HG02571 (cell line): Measurements from ENCODE around the gene CYFIP2.

ENCODE experiments used
- ATAC-seq: cut with Tn5 transposase; IDR thresholded peaks from one replicate; pipeline ENCODE4 v1.9.1; 2021; ENCODE audit warnings: mild to moderate bottlenecking, moderate library complexity; ENCODE audit not compliant: unreplicated experiment

Gene CYFIP2

DNA sequence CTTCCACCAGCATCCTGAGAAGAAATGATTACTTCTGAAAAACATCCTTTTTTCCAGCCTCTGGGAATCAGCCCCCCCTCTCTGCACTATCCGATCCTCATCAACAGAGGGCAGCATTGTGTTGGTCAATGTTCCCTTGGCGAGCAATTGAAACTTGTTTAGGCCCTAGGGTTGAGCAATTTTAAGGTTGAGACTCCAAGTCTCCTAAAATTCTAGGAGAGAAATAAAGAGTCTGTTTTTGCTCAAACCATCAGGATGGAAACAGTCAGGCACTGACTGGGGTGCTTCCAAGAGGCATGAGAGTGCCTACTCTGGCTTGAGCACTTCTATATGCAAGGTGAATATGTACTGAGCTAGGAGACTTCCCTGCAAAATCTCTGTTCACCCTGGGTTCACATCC is 12.4 kb upstream of the CYFIP2 start:
- ATAC-seq: peak; percentile 49

DNA sequence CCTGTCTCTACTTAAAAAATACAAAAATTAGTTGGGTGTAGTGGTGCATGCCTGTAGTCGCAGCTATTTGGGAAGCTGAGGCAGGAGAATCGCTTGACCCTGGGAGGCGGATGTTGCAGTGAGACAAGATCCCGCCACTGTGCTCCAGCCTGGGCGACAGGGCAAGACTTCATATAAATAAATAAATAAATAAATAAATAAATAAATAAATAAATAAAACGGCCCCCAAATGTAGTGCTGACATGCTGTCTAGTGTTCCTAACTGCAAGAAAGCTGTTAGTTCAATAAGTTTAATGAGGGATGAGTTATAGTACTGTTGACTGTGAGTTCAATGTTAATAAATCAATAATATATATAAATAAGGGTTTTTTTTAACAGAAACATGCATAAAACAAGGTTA is 7.5 kb upstream of the CYFIP2 start:
- ATAC-seq: no peak

DNA sequence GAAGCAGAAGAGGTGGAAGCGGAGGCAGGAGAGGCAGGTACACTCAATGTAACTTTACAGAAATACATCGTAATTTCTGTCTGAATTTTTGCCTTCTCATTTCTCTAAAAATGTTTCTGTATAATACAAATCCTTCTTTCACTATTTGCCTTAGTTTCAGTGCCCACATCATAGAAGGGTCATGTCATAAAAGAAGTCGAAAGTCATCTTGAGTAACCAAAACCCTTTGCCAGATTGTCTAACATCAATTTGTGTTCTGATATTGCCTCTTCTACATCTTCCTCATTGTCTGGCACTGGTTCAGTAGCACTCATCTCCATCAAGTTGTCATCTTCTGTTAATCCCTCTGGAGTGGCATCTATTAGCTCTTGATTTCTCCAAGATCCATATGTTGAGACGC is 6.2 kb upstream of the CYFIP2 start:
- no peak for ATAC-seq

DNA sequence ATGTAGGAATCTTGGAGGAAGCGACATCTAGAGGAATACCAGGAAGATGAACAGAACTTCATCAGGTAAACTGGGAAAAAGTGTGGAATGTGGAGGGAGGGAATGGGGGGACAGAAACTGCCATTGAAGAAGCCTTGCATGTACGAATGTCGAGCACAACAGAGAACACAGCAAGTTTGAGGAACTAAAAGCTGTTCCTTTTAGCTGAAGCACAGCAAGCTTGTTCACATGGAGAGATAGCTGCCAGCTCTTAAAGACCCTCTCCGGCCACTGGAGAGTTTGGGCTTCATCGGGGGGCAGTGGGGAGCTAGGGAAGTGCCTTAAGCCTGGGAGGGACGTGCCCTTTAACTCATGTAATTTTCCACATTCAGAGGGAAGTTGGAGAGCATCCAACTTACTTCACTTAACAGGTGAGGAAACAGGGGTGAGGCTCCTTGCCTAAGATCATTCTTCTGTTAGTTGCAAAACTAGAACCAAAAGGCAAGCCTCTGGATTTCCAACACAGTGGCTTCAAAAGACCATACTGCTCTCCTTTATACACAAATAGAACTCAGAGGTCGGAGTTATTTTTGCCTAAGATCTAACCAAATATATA is 2.3 kb upstream of the CYFIP2 start:
- ATAC-seq: no peak

DNA sequence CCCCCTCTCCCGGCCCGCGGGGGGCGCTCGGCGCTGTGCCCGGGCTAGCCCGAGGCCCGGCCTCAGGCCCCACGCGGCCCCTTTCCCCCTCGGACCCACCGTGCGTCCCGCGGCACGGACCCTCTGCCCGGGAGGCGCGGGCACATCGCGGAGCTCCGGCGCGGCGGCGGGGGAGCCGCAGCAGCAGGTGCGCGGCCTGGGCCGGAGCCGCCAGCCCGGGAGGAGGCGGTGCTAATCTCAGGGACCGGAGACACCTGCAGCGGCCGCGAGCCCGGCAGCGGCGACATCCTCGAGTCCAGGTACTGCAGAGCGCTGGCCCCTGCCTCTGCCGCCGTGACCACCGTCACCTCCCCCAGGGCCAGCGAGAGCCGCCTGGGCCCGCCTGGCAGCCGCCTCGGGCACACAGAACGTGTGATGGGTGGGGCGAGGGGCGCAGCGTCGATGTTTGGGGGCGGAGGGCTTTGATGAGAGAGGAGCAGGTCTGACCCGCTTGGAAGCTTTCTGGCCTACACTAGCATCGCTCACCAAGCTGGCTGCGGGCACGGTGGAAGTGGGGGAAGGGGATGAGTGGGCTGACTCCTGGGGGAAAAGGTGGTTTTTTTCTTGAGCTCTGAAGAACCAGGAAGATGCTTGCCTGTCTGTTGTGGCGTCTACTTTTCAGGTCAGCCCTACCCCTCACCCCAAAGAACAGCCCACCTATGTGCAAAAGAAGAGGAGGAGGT is 524 bp downstream of the CYFIP2 start:
- ATAC-seq: peak; percentile 51

DNA sequence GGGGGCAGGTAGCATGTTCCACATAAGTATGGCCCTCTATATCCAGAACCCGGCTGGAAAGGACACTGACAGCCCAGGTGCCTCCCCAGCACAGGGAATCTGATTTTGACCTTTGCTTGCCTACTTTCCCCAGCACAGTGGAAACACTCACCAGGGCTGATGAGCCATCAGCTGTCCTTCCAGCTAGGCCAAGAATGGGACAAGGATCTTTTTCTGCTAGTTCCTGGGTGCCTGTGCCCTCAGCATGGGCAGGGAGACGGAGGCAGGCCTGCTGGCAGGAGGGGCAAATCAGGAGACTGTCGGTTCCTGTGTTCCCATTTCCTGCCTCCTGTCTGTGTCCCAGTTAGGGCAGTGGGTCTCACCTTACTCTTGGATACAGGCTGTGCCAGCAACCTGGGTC is 1.1 kb downstream of the CYFIP2 start:
- ATAC-seq: no peak

DNA sequence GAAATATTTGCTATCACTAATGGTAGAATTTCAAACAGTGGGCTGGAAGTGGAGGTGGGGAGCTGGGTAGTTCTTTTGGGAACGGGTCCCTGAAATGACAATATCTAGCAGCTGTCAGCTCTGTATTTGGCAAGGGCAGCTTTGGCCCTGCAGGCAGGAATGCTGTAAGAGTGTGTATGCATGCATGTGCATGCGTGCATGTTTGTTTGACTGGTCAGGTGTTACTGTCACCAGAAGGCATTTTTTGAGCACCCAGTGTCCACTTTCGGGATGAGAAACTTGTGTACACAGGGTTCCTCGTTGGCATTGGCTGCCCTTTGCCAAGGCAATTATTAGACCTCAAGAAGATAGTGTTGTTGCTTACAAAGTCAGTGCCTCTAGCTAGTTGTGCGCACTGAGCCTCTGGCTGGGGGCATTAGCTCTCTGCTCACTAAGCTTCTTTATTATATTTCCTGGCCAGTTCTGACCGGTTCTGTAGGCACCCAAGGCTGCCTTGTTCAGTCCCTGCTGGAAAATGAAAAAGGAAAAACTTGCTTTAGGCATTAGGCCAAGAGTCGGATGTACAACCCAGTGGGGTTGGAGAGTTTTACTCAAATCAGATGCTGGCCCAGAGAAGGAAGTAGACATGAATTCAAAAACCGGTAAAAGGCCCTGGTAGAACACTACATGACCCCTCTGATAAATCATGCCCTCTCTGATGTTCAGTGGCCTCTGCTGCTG is 2.0 kb downstream of the CYFIP2 start:
- no peak for ATAC-seq

DNA sequence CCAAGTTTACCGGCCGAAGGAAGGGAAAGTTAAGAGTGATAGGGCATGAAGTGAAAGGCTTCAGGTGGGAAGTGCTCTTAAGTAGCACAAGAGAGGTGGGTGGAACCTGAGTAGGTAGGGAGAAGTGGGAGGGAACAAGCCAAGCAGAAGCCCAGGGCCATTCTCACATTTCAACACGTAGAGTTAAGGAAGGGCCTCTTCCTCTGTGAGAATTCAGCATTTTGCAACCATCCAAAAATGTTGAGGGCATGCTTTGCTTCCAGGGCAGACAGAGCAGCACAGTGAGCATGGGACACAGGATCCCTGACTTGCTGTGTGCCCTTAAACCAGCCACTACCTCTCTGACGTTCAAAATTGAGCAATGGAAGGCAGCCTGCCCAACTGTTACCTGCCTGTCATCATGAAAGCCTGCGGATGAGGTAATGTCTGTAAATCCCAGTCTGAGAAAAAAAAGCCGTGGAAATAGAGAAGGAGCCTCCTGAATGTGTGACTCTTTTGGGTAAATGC is 3.3 kb downstream of the CYFIP2 start:
- ATAC-seq: no peak

DNA sequence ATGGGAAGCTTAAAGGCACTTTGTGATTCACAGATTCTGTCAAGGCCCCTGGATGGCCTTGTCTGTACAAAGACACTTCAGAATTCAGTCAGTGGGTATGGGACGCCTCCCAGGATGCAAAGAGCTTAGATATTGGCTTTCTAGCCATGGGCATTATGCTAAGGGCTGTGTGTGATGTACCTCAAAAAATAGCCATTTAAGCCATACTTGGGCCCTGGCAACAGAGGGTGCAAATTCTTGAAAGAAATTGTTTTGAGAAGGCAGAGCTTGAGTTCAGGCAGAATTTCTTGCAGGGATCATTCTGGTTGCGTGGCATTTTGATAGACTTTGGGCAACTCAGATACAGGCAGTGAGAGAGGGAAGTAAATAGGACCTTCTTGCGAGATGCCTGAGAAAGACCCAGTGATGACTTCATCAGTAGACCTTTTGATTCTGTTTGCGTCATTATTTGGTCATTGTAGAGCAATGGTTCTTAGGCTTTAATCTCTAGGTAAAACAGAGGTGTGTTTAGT is 3.9 kb downstream of the CYFIP2 start:
- no peak for ATAC-seq

DNA sequence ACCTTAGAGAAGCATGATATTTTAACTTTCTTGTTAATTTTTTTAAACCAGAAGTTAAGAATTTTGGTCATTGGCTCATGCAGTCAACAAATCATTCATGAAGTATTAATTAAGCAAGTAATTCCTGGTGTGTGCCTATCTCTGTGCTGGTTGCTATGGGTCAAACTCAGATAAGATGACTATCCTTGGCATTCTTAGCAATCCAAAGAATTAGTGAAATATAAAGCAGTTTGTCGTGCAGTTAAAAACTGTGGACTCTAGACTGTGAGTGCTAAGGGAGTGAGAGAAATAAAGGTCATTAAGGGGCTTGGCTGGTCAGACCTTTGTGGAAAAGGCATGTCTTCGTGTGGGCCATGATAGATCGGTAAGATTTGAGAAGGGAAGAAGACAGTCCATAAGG is 4.8 kb downstream of the CYFIP2 start:
- ATAC-seq: no peak

DNA sequence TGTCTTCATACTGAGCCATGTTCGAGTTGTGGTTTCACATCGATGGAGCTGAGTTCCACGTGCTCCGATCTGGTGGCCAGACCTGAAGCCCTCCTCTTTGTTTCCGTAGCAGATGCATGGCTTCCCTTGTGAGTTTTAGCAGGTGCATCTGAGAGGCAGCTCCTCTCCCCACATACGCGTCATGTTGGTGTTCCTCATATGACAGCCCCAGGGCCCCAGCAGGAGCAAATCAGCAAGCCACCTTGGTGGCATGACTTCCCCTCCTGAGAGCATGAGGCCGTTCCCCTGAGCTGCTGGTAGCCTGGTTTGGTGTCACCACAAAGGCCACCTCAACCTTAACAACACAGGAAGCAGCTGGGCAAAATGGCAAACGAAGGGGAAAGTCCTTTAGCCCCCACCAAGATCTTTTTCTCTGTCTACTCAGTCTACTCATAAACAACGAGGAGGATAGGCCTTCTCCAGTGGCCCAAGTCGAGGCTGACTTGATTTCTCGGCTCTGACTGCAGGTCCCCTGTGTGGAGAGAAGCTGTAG is 5.9 kb downstream of the CYFIP2 start:
- peak; percentile 80 for ATAC-seq

DNA sequence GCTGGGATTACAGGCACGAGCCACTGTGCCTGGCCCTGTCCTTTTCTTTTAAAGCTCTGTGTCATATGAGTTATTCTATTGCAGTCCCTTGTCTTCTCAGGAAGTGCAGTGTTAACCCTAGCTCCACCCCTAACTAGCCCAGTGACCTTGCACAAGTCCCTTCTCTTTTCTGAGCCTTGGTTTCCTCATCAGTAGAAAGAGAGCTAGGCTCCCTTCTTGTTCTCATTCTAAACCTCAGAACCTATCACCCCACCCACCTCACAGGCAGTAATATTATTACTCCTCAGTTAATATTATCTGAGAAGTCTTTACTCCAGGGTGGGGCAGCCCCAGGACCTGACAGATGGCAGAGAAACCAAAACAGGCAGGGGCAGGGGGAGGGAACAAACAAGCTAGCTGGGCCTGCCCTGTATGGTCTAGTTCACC is 7.2 kb downstream of the CYFIP2 start:
- ATAC-seq: peak; percentile 46

DNA sequence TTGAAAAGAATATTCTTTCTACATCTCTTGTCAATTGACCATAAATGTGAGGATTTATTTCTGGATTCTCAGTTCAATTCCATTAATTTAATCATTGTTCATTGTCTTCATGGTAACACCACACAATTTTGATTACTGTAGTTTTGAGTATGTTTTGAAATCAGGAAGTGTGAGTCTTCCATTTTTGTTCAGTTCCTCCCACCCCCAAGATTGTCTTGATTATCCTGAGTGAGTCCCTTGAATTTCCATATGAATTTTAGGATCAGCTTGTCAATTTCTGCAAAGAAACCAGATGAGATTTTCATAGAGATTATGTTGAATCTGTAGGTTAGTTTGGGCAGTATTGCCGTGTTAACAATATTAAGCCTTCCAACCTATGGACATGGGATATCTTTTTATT is 9.5 kb downstream of the CYFIP2 start:
- ATAC-seq: no peak

DNA sequence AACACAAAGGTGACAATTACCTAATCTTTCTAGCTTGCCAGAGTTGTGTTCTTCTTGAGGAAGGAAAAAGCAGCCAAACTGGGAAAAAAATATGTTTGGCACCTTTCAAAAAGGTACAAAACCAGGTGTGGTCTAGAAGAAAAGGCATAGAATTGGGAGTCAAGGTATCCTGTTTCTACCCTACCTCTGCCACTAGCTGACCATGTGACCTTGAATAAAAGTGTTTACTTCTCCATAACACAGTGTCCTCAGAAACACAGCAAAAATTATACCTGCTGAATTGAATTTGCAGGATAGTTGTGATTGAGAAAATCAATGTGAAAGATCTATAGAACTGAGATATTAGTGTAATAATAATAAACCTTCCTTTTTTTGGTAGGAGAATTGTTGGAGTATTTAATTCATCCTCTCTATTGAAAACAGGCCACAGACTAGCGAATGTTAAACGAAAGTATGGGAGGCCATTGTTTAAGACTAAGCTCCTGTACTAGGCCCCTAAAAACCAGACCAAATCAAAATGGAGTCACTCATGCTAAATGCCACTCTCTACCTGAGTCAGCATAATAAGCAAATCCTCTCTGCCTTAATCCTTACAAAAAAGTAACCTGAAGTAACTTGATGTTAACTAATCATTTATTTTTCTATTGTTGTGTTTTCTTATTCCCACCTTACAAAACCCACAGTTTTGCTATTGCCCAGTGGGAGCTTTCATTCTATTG is 12.6 kb downstream of the CYFIP2 start:
- ATAC-seq: no peak

DNA sequence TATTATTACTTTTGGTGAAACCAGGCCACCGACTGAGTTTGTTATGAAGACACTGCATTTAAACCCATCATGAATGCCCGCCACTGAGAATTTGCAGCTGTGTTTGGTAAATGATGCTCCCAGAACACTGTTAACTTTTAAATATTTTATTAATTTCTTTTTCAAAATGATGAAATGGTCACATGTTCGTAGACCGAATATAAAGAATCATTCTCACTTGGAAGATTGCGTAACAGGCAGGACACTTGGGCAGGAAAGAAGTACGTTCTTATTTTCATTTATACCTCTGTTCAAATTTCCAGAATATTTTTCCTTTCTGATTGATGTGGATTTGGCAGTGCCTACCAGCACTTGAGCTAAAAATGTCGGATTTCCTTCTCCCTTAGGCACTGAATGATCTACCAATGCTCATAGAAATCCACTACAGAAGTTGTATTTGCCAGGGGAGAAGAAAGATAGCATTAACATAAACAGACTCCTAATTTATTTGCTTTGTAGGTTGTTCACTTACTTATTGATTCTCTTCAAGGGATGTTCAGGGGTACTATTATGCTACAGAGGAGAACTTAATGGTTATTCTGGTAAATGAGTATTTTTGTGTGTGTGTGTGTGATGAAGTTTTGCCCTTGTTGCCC is 13.8 kb downstream of the CYFIP2 start:
- no peak for ATAC-seq

DNA sequence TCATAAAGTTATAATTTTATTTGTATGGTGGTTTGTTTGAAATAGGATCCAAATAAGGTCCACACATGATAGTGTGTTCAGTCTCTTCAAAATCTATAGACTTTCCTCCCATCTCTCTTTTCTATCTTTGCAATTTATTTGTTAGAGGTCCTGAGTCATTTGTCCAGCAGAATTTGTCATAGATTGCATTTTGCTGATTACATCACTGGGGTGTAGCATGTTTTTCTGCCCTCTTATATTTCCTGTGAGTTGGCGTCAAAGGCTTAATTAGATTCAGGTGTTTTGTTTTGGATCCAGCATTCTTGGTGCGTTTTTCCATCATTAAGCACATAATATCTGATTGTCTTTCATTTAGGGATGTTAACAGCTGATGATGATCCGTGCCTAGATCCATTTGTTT is 15.0 kb downstream of the CYFIP2 start:
- ATAC-seq: no peak

DNA sequence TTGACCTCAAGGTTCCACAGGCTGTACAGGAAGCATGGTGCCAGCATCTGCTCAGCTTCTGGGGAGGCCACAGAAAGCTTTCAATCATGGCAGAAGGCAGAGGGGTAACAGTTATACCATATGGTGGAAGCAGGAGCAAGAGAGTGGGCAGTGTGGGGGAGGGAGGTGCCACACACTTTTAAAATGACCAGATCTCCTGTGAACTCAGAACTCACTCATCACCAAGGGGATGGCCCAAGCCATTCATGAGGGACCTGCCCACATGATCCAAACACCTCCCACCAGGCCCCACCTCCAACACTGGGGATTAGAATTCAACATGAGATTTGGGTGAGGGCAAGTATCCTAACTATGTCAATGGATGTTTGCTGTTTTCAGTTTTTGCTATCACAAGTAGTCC is 16.2 kb downstream of the CYFIP2 start:
- ATAC-seq: no peak

DNA sequence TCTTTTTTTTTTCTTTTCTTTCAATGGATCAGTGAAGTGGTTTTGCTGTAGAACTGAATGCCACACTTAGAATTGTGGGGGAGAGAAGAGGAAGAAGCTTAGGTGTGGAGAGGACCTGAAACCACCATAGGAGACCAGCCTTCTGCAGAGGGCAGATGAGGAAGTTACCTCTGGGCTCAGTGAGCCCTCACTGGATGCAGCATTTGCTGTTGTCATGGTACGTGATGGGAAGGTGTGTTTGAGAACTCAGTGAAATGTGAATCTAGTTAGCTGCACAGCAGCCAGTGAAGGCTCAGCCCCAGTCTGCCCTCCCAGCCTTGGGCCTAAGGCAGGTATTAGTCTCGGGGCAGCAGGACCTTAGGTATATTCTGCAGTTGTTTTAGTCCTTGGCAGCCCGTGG is 17.5 kb downstream of the CYFIP2 start:
- ATAC-seq: peak; percentile 97

DNA sequence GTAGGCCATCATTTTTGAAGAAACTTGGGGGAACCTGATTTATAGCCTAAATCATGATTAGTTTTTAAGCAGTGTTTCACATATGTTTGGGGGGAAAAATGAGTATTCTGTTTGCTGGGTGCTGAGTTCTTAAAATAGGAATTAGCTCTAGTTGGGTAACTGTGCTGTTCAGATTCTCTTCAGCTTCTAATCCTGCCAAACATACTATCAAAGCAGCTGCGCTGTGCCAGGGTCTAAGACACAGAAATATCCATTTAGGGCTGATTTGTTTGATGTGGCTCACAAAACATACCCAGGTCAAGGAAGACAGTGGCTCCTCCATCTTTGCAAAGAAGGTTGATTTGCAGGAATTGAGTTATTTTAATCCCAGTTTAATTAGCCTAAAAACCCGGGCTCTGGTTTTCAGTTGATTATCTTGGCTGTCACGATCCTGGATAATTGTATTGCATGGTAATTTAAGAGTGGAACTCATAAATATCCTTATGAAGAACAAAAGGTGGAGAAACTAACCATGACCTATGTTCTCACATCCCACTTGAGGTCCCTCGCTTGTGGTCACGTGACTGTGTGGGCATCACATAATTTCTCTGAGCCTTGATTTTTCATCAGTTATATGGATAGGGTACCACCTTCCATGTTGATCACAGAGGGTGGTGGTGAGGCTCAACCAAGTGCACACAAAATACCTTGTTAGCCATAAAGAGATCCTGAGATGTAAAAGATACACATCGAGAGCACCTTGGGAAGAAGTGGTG is 18.7 kb downstream of the CYFIP2 start:
- no peak for ATAC-seq
